Stimulated activated memory B cell treated with anti-CD40 and anti-IgM and Interleukin-4, amounts not matched to agents 10 μg/mL and 1 μg/mL and 100 μg/mL, for 72 hours (primary cell): ENCODE data around the gene PARD6G.
A peak's percentile ranks its signal among the peaks of the same experiment; 100 is the strongest.
"Not testable (repeated sequence)": the region's sequence is repeated elsewhere in the genome, so short reads cannot be mapped to it uniquely, and the experiment has no call there.

ENCODE experiments used
- ATAC-seq: fragments of 150-1000 bp; cut with Tn5 transposase; 2 replicates; pipeline ENCODE4 v1.10.0; 2021
- H3K27ac Mint-ChIP-seq: one replicate; pipeline ENCODE4 v1.8.0; 2022; ENCODE audit warnings: mild to moderate bottlenecking, mixed read lengths
- H3K27me3 Mint-ChIP-seq: one replicate; pipeline ENCODE4 v1.8.0; 2022; ENCODE audit warnings: mixed read lengths
- H3K36me3 Mint-ChIP-seq: one replicate; pipeline ENCODE4 v1.8.0; 2022; ENCODE audit warnings: mixed read lengths
- H3K4me1 Mint-ChIP-seq: one replicate; pipeline ENCODE4 v1.8.0; 2022; ENCODE audit warnings: mixed read lengths
- H3K4me3 Mint-ChIP-seq: one replicate; pipeline ENCODE4 v1.8.0; 2022; ENCODE audit warnings: mild to moderate bottlenecking, moderate library complexity, mixed read lengths
- H3K9me3 Mint-ChIP-seq: one replicate; pipeline ENCODE4 v1.8.0; 2022; ENCODE audit warnings: mixed read lengths

PARD6G gene

GRCh38 chr18:80166240-80166639 lies 81.1 kb downstream of the PARD6G start:
- peaks cover 17% of the 10 kb centered on the region for H3K9me3 Mint-ChIP-seq
- no peak for ATAC-seq
- H3K4me1 Mint-ChIP-seq: peaks cover 2% of the 10 kb centered on the region
- no peak overlapping the region for H3K27ac Mint-ChIP-seq
- peaks cover 31% of the 10 kb centered on the region for H3K27me3 Mint-ChIP-seq
- peaks cover 6% of the 10 kb centered on the region for H3K36me3 Mint-ChIP-seq
- no peak overlapping the region for H3K4me3 Mint-ChIP-seq

- not testable (repeated sequence) for ATAC-seq
These were observed 82.5 kb downstream of the PARD6G start for GRCh38 chr18:80164727-80165355.

DNA sequence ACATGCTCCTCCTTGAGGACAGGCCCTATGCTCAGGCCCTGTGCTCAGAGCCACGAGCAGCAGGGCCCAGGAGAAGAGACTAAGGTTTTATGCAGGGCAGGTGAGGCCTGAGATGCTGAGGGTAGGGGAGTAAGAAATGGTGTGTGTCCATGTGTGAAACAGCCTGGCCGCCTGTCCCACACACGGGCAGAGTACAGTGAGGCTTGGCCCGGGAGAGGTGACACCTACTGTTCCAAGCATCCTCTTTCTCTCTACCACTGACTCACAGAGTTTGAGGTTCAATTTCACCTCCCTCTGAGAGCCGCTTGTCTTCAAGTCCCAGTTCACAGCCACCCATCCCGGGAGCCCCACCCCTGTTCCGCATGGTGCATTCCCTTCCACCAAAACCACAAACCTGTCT lies 84.1 kb downstream of the PARD6G start:
- H3K27me3 Mint-ChIP-seq: peaks cover 8% of the 10 kb centered on the region
- H3K36me3 Mint-ChIP-seq: peaks cover 6% of the 10 kb centered on the region
- H3K4me3 Mint-ChIP-seq: no peak overlapping the region
- no peak overlapping the region for H3K27ac Mint-ChIP-seq
- H3K4me1 Mint-ChIP-seq: no peaks in the 10 kb centered on the region
- ATAC-seq: no peak
- H3K9me3 Mint-ChIP-seq: peaks cover 17% of the 10 kb centered on the region

More at GRCh38 chr18:80164727-80165355, 82.5 kb downstream of the PARD6G start:
- H3K4me3 Mint-ChIP-seq, H3K36me3 Mint-ChIP-seq, H3K4me1 Mint-ChIP-seq, H3K27ac Mint-ChIP-seq: not testable (repeated sequence)
- Mint-ChIP-seq H3K9me3 (peaks cover 17% of the 10 kb centered on the region), H3K27me3 (peaks cover 17% of the 10 kb centered on the region)

DNA sequence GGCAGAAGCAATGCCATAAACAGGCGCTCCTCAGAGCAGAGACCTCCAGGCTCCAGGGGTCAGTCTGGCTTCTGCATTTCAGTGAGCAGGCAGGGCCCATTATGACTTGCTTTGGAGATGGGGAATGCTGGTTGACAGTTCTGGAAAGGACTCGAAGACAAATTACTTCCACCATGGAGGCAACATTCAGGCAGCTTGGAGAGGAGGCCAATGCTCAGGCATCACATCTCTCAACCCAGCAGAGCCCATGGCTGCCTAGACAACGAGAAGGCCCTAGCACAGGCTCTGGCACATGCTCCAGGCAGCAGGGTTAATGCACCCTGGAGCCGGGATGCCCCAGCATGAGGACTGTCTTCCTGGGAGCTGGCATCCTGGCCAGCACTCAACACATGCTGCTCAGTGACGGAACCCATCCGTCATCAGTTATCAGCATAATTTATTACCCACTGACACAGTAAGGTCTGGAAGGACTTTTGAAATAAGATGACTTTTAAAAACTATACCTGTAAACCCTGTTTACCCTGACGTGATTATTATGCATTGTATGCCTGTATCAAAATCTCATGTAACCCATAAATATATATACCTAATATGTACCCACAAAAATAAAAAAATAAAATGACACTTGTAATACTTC lies 85.4 kb downstream of the PARD6G start:
- H3K36me3 Mint-ChIP-seq: peaks cover 6% of the 10 kb centered on the region
- H3K27me3 Mint-ChIP-seq: no peaks in the 10 kb centered on the region
- H3K4me1 Mint-ChIP-seq: no peaks in the 10 kb centered on the region
- H3K9me3 Mint-ChIP-seq: peaks cover 17% of the 10 kb centered on the region
- H3K4me3 Mint-ChIP-seq: no peak overlapping the region
- ATAC-seq: no peak
- no peak overlapping the region for H3K27ac Mint-ChIP-seq

GRCh38 chr18:80159713-80160636 lies 87.3 kb downstream of the PARD6G start:
- Mint-ChIP-seq H3K27me3 (no peaks in the 10 kb centered on the region), H3K4me1 (no peaks in the 10 kb centered on the region), H3K36me3 (peaks cover 6% of the 10 kb centered on the region), H3K9me3 (peaks cover 11% of the 10 kb centered on the region), H3K27ac (no peak overlapping the region), H3K4me3 (no peak overlapping the region)
- ATAC-seq: peak; percentile 16

GRCh38 chr18:80158365-80158764 lies 88.9 kb downstream of the PARD6G start:
- H3K27ac Mint-ChIP-seq: no peak overlapping the region
- H3K4me1 Mint-ChIP-seq: peaks cover 9% of the 10 kb centered on the region
- H3K36me3 Mint-ChIP-seq: peaks cover 6% of the 10 kb centered on the region
- H3K9me3 Mint-ChIP-seq: peaks cover 3% of the 10 kb centered on the region
- H3K27me3 Mint-ChIP-seq: no peaks in the 10 kb centered on the region
- H3K4me3 Mint-ChIP-seq: no peak overlapping the region
- ATAC-seq: no peak

DNA sequence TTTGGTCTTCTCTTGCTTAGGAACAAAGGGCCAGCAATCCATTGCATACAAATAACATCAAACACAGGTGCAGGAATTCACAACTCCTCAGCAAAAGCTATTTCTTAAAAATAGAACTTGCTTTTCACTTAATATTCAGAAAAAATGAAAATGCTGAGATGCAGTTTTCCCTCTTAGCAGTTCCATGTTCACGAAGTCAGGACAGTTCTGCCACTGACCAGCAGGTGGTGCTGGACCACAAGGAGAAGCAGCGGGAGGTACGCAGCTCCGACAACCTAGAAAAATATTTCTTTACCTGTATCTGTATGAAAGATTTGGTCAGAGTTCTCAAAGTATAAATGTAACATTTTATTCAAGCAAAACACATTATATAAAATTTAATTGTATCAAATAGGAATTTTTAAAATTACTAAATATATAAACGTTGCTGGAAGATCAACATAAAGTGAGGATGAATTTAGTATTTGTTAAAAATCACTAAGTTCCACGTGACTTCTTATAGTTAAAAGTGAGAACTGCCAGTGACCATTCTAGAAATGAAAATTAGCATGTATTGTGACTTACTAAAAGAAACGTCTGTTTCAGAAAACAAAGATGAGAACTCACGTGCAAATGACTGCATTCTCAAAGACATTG lies 89.5 kb downstream of the PARD6G start:
- Mint-ChIP-seq H3K27me3 (no peaks in the 10 kb centered on the region), H3K9me3 (peaks cover 3% of the 10 kb centered on the region), H3K36me3 (peaks cover 6% of the 10 kb centered on the region), H3K4me1 (peaks cover 9% of the 10 kb centered on the region), H3K4me3 (no peak overlapping the region), H3K27ac (no peak overlapping the region)
- peak; percentile 63 for ATAC-seq

- ATAC-seq: peak; percentile 86
- no peaks in the 10 kb centered on the region for H3K27me3 Mint-ChIP-seq
- no peaks in the 10 kb centered on the region for H3K9me3 Mint-ChIP-seq
- no peaks in the 10 kb centered on the region for H3K36me3 Mint-ChIP-seq
- no peak overlapping the region for H3K27ac Mint-ChIP-seq
- H3K4me1 Mint-ChIP-seq: peaks cover 9% of the 10 kb centered on the region
- H3K4me3 Mint-ChIP-seq: no peak overlapping the region
These were observed 93.0 kb downstream of the PARD6G start for GRCh38 chr18:80154293-80154692.

DNA sequence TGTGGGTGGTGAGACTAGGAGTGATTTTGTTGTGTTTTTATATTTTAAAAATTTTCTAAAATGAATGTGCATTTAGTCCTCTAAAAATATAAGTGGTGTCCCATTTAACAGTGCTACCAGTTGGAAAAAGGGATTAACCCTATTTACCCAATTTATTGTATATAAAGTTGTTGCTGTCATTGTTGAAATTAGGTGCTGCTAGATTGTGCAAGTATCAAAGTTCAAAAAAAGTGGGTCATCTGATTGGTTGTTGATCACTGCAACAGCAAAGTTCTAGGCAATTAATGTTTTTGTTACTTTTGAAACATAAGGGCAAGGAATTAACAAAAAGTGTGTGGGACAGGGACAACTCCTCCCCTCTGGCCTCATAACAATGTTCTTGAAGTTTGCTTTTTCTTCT lies 97.6 kb downstream of the PARD6G start:
- H3K4me3 Mint-ChIP-seq: no peak overlapping the region
- ATAC-seq: no peak
- H3K9me3 Mint-ChIP-seq: no peaks in the 10 kb centered on the region
- H3K27ac Mint-ChIP-seq: no peak overlapping the region
- peaks cover 9% of the 10 kb centered on the region for H3K4me1 Mint-ChIP-seq
- H3K36me3 Mint-ChIP-seq: no peaks in the 10 kb centered on the region
- H3K27me3 Mint-ChIP-seq: no peaks in the 10 kb centered on the region

- peak overlapping the region; percentile 59 for H3K27ac Mint-ChIP-seq
- no peaks in the 10 kb centered on the region for H3K9me3 Mint-ChIP-seq
These were observed 98.8 kb downstream of the PARD6G start for GRCh38 chr18:80148326-80149199.

DNA sequence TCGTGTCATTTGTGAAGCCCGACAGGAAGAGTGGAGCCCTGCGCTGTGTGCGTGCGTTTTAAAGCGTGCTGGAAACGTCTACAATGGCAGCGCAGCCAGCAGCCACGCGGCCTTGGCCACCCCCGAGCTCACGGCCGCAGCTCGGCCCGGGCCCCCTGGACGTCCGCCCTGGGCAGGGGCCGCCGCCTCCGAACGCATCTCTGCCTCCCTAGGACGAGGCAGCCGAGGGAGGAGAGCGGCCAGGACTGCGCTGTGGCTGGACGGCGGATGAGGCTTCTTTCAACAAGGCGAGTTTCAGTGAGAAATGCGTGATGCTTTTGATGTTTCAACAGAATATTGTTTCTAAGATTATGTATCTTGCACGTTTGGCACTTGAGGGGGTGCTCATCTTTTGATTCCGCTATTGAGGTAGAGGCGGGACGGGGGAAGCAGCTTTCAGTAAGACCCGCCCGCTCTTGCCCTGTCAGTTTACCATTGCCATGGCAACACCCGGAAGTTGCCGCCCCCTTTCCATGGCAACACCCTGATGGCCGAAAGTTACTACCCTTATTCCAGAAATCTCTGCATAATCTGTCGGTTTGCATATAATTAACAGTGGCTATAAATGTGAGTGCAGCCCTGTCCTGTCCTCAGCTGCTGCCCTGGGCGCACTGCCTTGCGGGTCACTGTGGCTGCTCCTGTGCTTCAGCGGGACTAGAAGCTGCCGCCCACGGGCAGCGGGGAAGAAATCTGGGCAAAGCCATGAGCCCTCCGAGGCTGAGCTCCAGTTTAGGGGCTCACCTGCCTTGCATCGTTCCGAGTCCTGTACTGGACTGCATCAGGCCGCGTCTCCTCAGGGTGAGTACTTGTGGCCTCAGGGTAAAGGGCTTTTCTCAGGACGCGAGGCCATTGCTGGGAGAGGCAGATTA lies 99.6 kb downstream of the PARD6G start:
- Mint-ChIP-seq H3K27me3 (no peaks in the 10 kb centered on the region), H3K36me3 (no peaks in the 10 kb centered on the region), H3K27ac (peak overlapping the region; percentile 59), H3K9me3 (no peaks in the 10 kb centered on the region), H3K4me3 (peak overlapping the region; percentile 88), H3K4me1 (no peaks in the 10 kb centered on the region)
- ATAC-seq: peak; percentile 93

More at GRCh38 chr18:80148326-80149199, 98.8 kb downstream of the PARD6G start:
- no peaks in the 10 kb centered on the region for H3K4me1 Mint-ChIP-seq
- ATAC-seq: no peak
- peak overlapping the region; percentile 88 for H3K4me3 Mint-ChIP-seq
- no peaks in the 10 kb centered on the region for H3K36me3 Mint-ChIP-seq
- H3K27me3 Mint-ChIP-seq: no peaks in the 10 kb centered on the region

GRCh38 chr18:80147037-80147417 lies 100.3 kb downstream of the PARD6G start:
- H3K4me1 Mint-ChIP-seq: no peaks in the 10 kb centered on the region

DNA sequence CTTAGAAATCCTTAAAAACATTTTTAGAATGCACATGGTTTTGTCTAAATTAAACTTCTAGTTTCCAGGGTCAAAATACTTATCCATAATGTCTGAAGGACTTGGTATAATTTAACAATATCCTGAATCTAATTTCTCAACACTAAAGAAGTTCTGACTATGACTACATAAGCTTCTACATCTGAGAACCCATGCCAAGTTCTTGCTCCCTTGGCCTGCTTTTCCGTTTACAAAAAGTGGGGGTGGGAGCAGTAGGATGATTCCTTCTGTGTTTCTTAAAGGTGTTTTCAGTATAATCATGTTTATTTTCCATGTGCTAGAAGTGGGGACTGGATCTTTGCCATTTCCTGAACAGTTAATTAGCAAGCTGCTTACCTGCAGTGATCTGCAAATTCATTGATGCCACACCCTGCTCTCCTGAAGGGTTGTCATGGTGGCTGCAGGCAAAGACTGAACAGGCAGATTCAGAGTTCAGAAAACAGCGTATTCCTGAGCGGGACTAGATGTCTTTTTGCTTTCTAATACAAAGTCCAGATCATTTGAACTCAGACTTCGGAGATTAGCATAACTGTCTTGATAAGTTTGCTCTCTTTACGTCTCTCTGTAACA lies 102.0 kb downstream of the PARD6G start:
- no peak for ATAC-seq
- H3K27ac Mint-ChIP-seq: no peak overlapping the region

More at GRCh38 chr18:80147037-80147417, 100.3 kb downstream of the PARD6G start:
- no peaks in the 10 kb centered on the region for H3K36me3 Mint-ChIP-seq
- no peaks in the 10 kb centered on the region for H3K9me3 Mint-ChIP-seq
- peak overlapping the region; percentile 88 for H3K4me3 Mint-ChIP-seq
- peak; percentile 55 for ATAC-seq
- no peaks in the 10 kb centered on the region for H3K27me3 Mint-ChIP-seq
- peak overlapping the region; percentile 59 for H3K27ac Mint-ChIP-seq

More for the DNA sequence above, 102.0 kb downstream of the PARD6G start:
- Mint-ChIP-seq H3K4me3 (no peak overlapping the region), H3K9me3 (no peaks in the 10 kb centered on the region), H3K4me1 (no peaks in the 10 kb centered on the region), H3K27me3 (no peaks in the 10 kb centered on the region), H3K36me3 (no peaks in the 10 kb centered on the region)
